HG03025 (cell line): ENCODE results near the gene TOPAZ1.

Experiments used
- ATAC-seq: cut with Tn5 transposase; IDR thresholded peaks from one replicate; pipeline ENCODE4 v1.9.1; 2021; ENCODE audit warnings: mild to moderate bottlenecking, moderate library complexity; ENCODE audit not compliant: unreplicated experiment, low FRiP score

The TOPAZ1 gene

GRCh38 chr3:44241706-44242105, at the start of gene TOPAZ1:
Gene TOPAZ1, plus strand, starts transcription at chr3:44241886. Its CDS starts 168 bp downstream, at chr3:44242054.
- no peak for ATAC-seq

- no peak for ATAC-seq
Observed at GRCh38 chr3:44198284-44199269, 43.1 kb upstream of the TOPAZ1 start.

- no peak for ATAC-seq
Observed at GRCh38 chr3:44206261-44206660, 35.4 kb upstream of the TOPAZ1 start.

DNA sequence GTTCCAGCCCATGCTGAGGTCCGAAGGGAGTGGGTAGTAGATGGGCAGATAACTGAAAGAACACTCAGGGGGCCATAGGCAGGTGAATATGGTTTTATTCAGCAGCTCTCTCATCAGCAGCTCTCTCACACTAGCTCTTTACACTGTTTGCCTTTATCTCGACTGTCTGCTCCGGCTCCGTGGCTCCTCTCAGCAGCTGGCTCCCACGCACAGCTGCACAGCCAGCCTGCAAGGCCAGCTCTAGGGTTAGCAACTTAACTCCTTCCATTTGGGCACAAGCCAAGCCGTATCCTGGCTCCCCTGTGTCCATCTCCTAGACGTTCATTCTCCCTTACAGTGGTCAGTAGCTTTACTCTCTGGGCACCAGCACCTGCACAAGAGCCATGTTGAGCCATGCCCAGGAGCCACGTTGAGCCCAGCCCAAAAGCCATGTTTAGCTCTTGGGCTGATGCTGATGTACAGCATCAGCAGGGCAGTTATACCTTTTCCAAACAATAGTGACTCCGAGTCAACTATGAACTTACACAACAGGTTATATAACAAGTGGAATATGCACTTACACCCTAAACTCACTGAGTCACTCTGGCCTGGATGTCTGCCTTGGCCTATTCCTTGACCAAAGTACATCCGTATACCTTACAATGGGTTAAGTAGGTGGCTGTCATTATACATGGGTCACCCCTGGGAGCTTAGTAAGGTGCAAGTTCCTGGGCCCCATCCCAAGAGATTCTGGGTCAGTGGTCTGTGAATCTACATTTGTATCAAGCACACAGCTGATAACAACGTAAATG, 34.6 kb upstream of the TOPAZ1 start:
- no peak for ATAC-seq

GRCh38 chr3:44208086-44208485, 33.6 kb upstream of the TOPAZ1 start:
- ATAC-seq: no peak

DNA sequence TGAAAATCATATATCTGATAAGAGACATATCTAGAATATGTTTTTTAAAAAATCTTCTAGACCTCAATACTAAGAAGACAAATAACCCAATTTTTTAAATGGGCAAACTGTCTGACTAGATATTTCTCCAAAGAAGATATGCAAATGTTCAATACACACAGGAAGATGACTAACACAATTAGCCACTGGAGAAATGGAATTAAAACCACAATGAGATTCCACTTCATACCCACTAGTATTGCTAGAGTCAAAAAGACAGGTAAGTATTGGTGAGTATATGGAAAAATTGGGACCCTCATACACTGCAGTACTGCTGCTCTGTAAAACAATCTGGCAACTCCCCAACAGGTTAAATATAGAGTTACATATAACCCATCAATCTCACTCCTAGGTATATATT, 33.1 kb upstream of the TOPAZ1 start:
- no peak for ATAC-seq

DNA sequence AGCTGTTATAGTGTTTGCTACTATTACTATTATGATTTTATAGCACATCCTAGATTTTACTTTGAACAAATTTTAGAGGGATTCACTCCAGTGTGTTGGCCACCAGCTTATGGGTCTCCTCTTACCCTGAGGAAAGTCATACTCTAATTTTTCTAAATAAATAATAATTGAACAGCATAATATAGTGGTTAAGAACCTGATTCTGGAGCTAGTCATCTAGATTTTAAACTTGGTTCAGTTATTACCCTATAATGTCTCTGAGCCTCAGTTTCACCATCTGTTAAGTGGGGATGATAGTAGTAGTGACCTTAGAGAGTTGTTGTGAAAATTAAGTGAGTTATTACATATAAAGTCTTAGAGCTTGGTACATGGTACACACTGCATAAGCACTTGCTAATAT, 30.7 kb upstream of the TOPAZ1 start:
- no peak for ATAC-seq

DNA sequence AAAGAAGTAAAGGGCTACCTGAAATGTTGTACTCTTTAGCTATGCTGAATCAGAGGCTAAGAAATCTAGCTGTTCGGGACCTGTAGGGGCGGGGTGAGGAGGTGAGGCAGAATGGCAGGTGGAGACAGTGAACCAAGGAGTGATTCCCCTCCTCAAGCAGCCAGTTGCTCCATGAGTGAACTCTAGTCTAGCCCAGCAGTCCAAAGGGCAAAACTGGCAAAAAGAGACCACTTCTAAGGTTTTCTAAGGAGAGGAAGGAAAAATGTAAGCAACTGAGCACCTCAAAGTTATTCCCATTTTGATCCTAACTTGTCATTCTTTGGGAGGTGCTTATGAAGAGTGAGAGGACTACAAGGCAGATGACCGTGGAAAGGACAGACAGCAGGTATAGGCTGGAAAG, 19.3 kb upstream of the TOPAZ1 start:
- no peak for ATAC-seq

GRCh38 chr3:44223299-44223698, 18.4 kb upstream of the TOPAZ1 start:
- ATAC-seq: no peak

DNA sequence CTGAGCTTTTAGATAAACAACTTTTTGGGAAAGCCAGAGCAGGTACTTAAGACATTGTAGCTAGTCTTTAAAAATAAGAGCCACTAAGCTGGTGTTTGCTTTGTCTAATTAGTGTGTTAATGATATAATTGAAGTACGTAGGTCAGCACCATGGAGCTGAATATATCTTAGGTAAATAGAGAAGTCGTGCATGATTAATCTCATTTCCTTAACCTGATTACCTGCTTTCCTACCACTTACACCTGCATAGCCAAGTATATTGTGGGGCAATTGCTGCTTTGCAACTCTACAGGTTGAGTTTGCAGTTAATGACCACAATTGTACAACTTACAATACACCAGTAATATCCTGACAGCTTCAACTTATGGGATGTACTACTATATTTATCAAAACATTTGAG, 17.6 kb upstream of the TOPAZ1 start:
- ATAC-seq: no peak

- no peak for ATAC-seq
Observed at GRCh38 chr3:44226573-44226972, 15.1 kb upstream of the TOPAZ1 start.

DNA sequence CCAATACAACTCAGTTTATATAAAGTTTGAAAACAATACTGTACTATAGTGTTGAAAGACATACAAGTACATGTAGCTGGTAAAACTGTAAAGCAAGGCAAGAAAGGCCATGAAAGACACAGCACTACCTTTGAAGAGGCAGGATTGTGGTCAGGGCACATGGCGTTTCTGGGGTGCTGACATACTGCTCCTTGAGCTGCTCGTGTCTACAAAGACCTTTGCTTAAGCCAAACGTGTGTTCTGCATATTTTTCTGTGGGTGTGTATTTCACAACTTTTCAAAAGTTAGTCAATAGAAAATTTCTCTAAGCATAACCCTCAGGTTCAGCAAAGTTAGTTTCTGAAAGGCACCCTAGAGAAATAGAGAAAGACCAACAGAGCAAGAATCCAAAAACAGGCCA, 14.1 kb upstream of the TOPAZ1 start:
- no peak for ATAC-seq

- ATAC-seq: no peak
Observed at GRCh38 chr3:44228900-44229299, 12.8 kb upstream of the TOPAZ1 start.

GRCh38 chr3:44232407-44232806, 9.3 kb upstream of the TOPAZ1 start:
- ATAC-seq: no peak

DNA sequence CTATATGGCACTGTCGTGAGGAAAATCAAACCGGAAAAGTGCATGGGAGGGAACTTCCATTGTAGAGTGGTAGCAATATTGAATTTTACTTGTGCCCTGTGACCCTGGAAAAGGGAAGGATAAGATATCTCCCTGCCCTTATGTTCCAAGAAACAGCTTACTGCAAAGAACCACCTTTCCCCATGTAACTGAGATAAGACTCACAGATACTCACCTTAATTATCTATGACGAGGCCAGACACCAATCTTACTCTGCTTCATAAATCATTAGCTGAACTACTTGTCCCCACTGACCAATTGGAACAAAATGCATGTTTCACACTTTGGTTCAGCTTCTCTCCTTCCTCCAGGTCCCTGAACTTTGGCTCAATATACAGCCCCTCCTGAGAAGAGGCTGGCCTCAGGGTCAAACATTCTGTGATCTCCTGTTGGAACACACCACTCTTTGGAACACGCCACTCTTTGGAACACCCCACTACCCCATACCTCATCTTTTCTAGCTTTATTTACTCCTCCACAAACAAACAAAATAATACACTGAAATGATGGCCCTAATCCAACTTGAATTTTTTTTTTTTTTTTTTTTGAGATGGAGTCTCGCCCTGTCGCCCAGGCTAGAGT, 6.9 kb upstream of the TOPAZ1 start:
- no peak for ATAC-seq

DNA sequence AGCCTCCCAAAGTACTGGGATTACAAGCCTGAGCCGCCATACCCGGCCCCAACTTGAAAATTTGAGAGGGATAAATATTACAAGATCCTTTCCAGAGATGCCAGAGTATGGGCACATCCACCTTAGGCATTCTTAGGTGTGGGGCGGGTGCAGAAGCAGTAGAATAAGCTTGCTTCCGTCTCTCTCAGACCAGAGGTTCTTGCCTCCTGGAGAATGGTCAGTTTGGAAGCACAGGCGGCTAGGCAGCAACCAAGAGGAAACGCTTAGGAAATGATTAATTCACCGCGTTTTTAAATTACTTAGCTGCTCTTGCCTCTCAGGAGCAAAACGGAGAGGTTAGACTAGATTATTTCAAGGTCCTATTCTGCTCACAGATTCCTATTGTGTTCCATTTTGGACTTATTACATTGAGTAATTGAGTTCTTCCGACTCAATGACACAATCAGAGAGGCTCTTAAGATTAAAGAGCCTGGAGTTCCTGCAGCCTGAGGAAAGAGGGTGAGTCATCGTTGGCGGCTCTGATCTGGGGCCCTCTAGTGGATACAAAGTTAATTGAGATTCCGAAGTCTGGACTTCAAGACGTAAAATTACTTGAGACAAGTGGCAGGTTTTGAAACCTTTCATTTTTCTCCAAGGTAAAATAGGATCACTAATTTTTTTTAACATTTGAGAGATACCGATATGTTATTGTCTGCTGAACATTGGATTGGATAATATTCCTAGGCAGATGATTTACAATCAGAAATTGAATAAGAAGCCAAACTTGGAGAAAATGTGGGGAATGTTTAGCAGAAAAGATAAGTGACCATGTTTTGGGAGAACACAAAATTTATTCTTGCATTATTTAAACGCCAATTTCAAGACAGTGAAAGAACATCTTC, 5.8 kb upstream of the TOPAZ1 start:
- no peak for ATAC-seq

- ATAC-seq: no peak
Observed at GRCh38 chr3:44236485-44236908, 5.2 kb upstream of the TOPAZ1 start.

DNA sequence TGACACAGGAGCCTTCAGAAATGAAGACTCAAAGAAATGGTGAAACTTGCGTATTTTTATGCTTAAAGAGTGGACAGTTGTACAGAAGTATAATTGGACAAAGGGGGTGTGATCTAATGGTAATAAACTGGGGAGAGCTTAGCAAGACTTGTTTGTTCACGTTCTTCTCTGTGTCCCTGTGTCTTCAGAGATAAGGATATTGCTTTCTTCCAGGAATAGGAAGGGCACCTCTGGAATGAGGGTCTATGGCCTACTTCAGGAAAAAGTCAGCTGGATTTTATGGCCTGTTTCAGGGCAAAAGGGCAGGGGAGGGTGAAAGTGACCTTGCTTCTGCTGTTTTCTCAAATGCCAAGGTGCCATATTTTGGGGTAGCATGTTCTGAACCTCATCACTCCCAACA, 4.5 kb upstream of the TOPAZ1 start:
- ATAC-seq: no peak

GRCh38 chr3:44237665-44238064, 4.0 kb upstream of the TOPAZ1 start:
- ATAC-seq: no peak

- no peak for ATAC-seq
Observed at GRCh38 chr3:44238889-44239288, 2.8 kb upstream of the TOPAZ1 start.
